Stimulated activated CD8-positive, alpha-beta memory T cell treated with anti-CD3 and anti-CD28 coated beads, Interleukin-4, amount 100 ng/mL, for 24 hours (primary cell): ENCODE data around the gene RPL13.

Experiments
- DNase-seq: peaks from one replicate; pipeline ENCODE4 v3.0.0-alpha.2; 2020; ENCODE audit warnings: low read depth

Gene RPL13

DNA sequence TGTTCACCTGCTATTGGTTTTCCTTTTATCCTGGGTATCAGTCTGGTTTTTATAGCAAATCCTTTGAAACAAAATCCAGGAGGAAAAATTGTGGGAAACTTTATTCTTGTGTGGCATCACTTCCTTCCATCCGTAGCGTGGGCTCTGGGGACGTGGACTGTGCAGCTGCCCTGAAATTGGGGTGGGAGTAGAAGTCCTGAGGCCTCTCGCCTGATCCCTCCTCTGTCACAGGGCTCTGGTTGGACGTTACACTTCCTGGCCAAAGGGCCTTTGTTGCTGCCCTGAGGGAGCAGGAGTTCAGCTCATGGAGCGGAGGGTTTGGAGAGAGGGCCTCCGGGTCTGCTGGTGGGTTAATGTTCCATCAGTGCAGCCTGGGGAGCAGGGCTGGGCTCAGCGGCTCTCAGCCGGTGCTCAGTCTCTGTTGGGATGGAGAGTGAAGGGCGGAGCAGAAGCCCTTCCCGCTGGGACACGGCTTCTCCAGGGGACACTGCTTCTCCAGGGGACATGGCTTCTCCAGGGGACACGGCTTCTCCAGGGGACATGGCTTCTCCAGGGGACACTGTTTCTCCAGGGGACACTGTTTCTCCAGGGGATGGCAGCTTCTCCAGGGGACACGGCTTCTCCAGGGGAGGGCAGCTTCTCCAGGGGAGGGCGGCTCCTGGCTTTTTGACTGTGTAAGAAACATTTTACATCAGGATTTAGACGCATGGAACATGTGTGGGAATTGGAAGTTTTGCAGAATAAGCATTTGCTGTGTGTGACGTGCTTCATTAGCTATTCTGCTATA lies 15.2 kb upstream of the RPL13 start:
- no peak for DNase-seq

DNA sequence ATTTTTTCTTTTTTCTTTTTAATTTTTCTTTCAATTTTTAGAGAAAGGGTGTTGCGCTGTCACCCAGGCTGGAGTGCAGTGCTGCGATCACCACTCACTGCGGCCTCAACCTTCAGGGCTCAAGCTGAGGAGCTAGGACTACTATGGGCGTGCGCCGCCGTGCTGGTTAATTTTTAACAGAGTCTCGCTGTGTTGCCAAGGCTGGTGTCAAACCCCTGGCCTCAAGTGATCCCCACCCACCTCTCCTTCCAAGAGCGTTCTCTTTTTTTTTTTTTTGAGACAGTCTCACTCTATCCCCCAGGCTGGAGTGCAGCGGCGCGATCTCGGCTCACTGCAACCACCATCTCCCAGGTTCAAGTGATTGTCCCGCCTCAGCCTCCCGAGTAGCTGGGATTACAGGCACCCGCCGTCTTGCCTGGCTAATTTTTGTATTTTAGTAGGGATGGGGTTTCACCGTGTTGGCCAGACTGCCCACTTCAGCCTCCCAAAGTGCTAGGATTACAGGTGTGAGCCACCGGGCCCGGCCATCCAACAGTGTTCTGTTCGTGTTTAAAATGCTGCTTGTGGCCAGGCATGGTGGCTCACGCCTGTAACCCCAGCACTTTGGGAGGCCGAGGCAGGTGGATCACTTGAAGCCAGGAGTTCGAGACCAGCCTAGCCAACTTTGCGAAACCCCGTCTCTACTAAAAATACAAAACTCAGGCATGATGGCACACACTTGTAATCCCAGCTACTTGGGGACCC lies 14.5 kb upstream of the RPL13 start:
- no peak for DNase-seq

DNA sequence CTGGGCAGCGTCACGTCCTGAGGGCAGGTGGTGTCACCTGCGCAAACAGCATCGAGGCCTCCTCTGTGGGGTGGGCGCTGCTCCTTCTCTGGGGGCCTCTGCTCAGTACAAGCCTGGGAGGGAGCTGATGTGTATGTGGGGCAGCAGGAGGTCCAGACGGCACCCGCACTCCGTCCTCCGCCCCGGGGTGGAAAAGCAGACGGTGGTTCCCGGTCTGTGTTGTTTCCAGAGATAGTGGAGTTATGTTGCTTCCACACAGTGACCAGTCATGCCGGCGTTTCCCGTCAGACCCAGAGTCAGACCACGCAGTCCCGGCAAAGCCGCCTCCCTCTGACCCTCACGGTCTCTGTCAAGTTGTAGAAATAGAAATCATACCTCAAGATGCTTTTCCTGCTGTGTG lies 13.7 kb upstream of the RPL13 start:
- no peak for DNase-seq

DNA sequence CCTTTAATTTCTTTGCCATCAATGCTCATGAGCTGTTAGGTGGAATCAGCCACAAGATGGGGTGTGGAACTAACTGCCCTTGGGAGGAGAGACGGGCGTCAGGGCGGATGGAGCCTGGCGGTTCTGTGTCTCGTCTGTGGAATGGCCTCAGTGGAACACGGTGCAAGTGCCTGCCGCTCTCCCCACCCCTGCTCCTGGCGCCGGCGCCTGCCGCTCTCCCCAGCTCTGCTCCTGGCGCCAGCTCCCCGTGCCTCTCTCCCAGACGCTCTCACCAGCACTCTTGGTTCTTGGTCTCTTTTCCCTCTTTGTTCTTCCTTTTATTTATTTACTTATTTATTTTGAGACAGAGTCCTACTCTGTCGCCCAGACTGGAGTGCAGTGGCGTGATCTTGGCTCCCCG lies 13.2 kb upstream of the RPL13 start:
- DNase-seq, result no peak

DNA sequence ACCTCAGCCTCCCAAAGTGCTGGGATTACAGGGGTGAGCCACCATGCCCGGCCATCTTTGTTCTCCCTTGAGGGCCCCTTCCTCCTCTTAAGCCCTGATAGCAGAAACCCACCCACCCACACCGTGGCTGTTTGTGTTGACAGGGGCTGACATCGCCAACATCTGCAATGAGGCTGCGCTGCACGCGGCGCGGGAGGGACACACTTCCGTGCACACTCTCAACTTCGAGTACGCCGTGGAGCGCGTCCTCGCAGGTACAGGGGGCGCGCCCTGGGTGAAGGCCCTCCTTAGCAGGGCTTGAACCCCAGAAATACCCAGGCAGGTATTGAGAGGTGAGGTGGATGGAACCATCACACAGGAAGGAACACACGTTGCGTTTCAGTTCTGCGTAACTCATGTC lies 12.6 kb upstream of the RPL13 start:
- DNase-seq, result no peak

DNA sequence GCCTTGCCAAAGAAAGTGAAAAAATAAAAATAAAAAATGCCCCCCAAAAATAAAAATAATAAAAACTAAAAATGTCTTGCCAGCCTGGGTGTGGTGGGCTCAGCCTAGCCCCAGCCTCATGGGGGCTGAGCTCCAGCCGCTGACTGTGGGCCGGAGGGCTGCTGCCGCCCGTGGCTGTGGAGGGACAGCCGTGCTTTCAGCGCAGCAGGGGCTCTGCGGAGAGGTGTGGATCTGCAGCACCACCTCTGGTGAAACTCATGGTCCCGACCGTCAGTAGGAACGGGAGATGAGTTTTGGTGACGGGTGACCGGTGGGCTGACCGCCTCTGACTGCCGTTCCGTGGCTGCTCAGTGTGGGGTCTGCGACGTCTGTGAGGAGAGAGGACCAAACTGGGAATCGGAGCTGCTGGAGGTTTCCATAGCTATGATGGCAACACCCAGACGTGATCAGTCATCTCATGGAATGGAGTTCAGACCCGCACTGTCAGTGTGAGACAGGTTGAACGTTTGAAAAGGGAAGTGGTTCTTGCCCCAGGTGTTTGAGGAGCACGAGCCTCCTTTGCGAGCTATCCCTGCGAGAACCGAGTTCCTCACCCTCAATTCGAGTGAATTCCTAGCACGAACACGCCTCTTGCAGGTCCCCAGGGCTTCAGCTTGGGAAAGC lies 12.0 kb upstream of the RPL13 start:
- no peak for DNase-seq

DNA sequence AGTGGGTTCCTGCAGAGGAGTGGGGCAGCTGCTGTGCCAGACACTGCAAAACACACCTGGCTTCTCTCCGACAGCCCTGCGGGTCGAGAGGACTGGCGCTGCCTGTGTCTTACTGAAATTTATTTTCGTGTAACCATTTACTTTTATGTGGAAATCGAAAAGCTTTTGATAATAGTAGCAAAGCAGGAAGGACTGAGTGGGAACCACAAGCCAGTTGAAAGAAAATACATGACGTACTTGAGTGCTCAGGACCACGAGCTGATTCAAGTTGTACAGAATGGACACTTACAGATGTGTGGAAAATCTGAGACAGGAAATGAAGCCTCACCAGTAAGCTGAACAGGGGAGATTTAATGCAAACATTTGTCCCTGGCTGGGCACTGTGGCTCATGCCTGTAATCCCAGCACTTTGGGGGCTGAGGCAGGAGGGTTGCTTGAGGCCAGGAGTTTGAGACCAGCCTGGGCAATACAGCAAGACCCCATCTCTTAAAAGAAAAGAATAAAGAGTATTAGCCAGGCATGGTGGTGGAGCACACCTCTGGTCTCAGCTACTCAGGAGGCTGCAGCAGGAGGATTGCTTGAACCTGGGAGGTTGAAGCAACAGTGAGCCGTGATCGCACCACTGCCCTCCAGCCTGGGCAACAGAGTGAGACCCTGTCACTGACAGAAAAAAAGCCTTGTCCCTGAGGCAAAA lies 11.3 kb upstream of the RPL13 start:
- no peak for DNase-seq

DNA sequence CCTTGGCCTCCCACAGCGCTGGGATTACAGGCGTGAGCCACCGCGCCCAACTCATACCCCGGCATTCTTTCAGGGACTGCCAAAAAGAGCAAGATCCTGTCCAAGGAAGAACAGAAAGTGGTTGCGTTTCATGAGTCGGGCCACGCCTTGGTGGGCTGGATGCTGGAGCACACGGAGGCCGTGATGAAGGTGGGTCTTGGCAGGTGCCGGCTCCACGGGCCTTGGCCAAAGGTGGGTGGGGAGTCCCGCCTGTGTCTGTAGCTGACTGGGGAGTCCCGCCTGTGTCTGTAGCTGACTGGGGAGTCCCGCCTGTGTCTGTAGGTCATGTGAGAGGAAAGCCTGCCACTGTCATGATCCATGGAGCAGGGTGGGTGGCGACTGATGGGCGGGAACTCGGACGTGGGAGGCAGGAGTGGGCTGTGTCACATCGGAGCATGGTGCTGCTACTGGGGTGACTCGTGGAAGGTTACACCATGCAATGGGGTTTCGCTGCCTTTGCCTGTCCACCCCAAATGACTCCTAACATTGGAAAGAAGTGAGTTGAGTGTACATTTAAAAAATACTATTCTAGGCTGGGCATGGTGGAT lies 10.0 kb upstream of the RPL13 start:
- no peak for DNase-seq

DNA sequence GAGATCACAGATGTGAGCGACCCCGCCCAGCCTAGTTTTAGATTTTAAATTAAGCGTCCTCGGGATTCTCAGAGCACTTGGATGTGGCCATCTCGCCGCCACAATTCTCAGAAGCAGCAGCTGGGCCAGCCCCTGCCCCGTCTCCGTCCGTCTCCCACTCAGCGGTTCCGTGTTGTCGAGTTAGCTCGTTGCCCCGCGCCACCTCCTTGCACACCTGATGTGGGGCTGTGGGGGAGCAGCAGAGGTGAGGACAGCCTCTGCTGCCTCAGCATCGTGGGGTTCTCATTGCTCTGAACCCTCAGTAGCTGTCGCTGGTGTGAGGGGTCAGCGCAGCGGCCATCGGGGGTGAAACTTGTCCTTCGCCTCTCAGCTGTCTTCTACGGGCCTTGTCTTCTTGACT lies 8.2 kb upstream of the RPL13 start:
- DNase-seq, result no peak

DNA sequence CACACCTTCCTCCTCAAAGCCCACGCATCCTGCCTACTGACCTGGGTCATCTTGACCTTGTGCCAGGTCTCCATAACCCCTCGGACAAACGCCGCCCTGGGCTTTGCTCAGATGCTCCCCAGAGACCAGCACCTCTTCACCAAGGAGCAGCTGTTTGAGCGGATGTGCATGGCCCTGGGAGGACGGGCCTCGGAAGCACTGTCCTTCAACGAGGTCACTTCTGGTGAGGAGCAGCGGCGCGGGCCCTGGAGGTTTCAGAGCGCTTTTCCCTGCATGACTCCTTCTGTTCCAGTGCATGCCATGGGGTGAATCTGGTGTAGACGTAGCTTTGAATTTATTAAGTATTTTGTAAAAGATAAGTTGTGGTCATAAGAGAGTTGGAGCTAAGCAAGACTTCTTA lies 7.6 kb upstream of the RPL13 start:
- DNase-seq, result no peak

DNA sequence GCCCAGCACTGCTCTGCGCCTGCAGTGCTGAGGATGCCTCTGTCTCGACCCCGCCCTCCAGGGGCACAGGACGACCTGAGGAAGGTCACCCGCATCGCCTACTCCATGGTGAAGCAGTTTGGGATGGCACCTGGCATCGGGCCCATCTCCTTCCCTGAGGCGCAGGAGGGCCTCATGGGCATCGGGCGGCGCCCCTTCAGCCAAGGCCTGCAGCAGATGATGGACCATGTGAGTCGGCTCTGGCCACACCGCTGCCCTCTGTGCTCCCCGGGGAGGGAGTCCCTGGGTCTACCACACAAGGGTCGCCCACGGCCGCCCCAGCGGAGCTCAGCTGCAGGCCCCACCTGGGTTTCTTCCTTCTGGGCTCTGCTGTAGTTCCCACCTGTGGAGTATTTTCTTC lies 6.7 kb upstream of the RPL13 start:
- DNase-seq, result no peak

DNA sequence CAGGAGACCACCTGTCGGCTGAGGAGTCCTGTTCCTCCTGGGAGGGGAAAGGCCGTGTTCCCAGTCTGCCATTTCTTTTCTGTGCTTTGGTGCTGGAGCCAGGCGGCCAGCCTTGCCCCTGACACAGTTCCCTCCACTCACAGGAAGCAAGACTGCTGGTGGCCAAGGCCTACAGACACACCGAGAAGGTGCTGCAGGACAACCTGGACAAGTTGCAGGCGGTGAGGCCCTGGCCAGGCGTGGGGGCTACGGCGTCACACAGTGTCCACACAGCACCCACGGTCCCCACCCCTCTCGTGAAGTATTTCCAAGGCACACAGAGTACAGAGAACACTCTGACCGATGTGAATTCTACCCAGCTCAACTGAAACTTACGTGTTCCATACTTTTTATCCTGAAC lies 6.1 kb upstream of the RPL13 start:
- no peak for DNase-seq

DNA sequence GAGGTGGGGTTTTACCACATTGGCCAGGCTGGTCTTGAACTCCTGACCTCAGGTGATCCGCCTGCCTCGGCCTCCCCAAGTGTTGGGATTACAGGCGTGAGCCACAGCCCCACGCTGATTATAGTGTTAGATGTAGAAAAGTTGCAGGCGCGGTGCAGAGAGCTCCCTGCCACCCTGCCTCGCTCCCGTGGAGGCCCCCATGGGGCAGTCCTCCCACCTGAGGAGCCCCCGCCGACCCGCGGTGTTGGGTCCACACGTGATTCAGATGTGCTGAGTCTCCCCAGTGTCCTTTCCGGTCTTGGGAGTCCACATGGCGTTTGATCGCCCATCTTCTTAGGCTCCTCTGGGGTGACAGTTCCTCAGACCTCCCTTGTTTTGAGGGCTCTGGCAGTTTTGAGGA lies 5.2 kb upstream of the RPL13 start:
- DNase-seq, result no peak

DNA sequence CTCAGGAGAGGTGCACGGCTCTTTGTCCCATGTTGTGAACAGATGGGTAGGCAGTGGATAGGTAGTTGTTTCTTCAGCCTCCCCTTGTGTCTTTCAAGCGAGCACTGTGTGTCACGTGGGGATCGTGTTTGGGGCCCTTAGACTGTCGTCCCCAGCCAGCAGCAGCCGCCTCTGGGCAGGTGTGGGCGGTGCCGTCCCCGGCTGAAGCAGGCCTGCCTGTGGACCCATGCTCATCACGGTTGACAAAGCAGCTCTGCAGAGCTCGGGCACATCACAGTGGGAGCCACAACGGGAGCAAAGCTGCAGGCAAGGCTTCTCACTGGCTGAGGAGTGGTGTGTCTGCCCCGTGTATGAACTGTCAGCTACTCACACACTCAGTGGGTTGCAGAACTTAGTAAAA lies 4.7 kb upstream of the RPL13 start:
- DNase-seq, result no peak

DNA sequence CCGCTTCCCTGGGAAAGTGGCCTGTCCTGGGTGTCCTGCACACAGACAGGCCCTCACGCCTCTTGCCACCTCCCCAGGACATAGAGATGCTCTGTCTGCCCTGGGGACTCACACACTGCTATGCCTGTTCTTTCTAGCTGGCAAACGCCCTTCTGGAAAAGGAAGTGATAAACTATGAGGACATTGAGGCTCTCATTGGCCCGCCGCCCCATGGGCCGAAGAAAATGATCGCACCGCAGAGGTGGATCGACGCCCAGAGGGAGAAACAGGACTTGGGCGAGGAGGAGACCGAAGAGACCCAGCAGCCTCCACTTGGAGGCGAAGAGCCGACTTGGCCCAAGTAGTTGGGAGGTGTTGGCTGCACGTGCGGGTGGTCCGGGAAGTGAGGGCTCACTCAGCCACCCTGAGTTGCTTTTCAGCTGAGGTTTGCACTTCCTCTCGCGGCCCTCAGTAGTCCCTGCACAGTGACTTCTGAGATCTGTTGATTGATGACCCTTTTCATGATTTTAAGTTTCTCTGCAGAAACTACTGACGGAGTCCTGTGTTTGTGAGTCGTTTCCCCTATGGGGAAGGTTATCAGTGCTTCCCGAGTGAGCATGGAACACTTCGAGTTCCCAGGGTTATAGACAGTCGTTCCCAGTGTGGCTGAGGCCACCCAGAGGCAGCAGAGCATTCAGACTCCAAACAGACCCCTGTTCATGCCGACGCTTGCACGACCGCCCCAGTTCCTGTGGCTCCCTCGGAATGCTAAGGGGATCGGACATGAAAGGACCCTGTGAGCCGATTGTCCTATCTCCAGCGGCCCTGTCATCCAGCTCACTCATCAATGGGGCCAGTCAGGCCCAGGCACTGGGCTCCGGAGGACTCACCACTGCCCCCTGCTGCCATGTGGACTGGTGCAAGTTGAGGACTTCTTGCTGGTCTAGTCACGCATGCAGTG lies 3.5 kb upstream of the RPL13 start:
- peak; percentile 79 for DNase-seq

DNA sequence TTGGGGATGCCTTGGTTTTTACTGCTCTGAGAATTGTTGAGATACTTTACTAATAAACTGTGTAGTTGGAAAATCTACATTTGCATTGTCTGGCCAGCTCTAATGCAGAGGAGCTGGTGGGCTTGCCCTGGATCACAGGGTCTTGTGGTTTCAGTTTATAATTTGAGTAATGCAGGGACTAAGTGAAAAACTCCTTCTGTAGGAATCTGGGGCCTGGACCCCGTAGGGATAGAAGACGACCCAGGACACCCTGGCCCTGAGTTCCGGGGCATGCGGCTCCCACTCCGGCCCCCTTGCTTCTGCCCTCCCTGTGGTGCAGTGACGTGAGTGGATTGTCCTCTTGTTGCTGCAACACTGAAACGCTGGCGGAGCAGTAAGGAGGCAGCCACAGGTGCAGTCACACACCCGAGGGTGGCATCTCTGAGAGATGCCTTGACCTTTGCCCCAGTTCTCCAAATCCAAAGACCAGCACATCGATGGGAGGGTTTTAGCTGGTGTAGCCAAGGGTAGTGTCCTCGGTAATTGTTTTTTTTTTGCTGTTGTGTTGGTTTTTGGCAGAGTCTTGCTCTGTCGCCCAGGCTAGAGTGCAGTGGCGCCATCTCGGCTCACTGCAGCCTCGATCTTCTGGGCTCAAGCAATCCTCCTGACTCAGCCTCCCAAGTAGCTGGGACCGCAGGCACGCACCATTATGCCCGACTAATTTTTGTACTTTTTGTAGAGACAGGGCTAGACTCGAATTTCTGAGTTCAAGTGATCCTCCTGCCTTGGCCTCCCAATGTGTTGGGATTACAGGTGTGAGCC lies 2.6 kb upstream of the RPL13 start:
- no peak for DNase-seq

DNA sequence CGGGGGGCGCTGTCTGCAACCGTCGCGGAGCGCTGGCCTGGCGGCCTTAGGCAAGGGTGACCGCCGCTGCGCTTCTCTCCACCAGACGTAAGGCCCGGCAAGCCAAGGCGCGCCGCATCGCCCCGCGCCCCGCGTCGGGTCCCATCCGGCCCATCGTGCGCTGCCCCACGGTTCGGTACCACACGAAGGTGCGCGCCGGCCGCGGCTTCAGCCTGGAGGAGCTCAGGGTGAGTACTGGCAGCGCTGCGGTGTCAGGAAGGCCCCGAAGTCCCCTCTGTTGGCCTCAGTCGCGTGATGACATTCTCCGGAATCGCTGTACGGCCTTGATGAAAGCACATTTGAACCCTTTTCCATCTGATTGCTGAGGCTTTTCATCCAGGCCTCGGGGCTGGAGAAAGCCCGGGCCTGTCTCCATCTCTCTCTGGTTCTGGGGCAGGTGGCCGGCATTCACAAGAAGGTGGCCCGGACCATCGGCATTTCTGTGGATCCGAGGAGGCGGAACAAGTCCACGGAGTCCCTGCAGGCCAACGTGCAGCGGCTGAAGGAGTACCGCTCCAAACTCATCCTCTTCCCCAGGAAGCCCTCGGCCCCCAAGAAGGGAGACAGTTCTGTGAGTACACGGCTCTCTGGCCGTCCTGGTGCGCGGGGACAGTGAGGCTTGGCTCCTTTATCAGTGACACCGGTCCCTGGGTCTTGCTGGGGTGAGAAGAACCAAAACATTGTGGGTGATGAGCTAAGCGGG lies 831 bp downstream of the RPL13 start:
- DNase-seq, result no peak

DNA sequence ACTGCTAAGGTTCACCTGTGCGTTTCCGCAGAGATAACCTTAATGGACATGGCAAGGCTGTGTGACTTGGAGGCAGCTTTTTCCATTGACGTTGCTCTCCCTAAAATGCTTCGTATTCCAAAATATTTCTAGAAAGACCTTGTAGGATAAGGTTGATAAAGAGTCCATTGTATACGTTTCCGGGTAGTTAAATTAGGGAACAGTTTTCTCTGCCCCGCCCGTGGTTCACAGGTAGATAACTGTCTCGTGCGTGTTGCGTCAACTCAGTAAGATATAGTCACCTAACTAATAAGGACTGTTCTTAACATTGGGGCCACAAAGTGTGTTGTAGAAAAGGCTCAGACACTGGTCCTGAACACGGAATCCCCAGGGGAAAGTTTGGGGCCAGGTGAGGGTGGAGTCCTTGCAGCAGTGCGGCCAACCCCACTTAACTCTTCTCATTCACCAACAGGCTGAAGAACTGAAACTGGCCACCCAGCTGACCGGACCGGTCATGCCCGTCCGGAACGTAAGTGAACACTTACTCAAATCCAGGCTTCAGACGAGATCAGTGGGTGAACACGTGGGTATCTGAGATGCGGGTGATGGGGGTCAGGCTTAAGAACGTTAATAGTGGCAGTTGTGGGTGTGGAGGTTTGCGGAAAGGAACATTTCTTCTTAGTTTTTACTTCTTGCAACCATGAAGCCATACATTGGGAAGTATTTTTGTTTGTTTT lies 1.6 kb downstream of the RPL13 start:
- no peak for DNase-seq

DNA sequence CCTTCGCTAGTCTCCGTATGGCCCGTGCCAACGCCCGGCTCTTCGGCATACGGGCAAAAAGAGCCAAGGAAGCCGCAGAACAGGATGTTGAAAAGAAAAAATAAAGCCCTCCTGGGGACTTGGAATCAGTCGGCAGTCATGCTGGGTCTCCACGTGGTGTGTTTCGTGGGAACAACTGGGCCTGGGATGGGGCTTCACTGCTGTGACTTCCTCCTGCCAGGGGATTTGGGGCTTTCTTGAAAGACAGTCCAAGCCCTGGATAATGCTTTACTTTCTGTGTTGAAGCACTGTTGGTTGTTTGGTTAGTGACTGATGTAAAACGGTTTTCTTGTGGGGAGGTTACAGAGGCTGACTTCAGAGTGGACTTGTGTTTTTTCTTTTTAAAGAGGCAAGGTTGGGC lies 2.5 kb downstream of the RPL13 start:
- DNase-seq, result no peak
